NCI-H1417 (cell line): Measurements from ENCODE around the gene M1AP.
"Not testable (repeated sequence)": the region's sequence is repeated elsewhere in the genome, so short reads cannot be mapped to it uniquely, and the experiment has no call there.

Experiments used
- DNase-seq, 3 experiments: peaks; one replicate each; lab custom pipeline; 2025; lab: John Stamatoyannopoulos, UW

The M1AP gene

DNA sequence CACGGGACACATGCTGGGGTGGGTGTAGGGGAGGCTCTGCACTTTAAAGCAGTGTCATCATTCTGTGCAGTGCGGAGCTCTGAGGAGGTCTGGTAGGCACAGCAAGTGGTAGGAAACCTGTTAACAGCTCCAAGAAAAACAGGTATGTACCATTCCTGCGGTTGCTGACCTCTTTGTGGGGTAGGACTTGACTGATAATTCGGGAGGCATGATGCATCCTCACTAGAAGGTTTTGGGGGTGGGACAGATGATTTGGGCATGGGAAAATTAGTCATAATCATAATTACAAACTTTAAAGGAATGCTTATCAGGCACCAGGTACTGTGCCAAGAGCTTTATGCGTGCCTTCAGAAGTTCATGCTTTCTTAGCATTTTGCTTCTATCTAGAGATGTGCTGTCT is 83.9 kb downstream of the M1AP start:
- no peak for DNase-seq

GRCh38 chr2:74562126-74562775 is 85.9 kb downstream of the M1AP start:
- no peak for DNase-seq

- DNase-seq: not testable (repeated sequence)
Observed at GRCh38 chr2:74561022-74561421, 87.1 kb downstream of the M1AP start.

- no peak for DNase-seq
Observed at GRCh38 chr2:74560591-74560990, 87.5 kb downstream of the M1AP start.

DNA sequence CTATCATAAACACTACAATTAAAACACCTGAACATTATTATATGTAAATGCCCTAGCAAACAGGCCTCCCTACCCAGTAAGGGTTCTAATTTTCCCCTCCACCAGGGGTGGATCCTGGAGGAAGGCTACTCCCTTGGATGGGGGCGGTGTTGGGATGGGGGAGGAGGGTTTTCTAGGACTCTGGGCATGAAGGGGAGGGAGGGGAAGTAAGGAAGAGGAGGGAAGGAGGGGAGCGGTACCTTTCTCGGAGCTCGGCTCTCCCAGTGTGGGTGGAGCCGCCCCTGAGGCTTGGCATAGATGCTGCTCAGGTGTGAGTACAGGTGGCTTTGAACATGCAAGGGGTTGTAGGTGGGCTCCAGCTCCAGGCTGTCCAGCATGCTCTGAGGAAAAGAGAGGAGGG is 88.2 kb downstream of the M1AP start:
- DNase-seq: peak in 2 of 3 experiments; percentile 49 to 80

DNA sequence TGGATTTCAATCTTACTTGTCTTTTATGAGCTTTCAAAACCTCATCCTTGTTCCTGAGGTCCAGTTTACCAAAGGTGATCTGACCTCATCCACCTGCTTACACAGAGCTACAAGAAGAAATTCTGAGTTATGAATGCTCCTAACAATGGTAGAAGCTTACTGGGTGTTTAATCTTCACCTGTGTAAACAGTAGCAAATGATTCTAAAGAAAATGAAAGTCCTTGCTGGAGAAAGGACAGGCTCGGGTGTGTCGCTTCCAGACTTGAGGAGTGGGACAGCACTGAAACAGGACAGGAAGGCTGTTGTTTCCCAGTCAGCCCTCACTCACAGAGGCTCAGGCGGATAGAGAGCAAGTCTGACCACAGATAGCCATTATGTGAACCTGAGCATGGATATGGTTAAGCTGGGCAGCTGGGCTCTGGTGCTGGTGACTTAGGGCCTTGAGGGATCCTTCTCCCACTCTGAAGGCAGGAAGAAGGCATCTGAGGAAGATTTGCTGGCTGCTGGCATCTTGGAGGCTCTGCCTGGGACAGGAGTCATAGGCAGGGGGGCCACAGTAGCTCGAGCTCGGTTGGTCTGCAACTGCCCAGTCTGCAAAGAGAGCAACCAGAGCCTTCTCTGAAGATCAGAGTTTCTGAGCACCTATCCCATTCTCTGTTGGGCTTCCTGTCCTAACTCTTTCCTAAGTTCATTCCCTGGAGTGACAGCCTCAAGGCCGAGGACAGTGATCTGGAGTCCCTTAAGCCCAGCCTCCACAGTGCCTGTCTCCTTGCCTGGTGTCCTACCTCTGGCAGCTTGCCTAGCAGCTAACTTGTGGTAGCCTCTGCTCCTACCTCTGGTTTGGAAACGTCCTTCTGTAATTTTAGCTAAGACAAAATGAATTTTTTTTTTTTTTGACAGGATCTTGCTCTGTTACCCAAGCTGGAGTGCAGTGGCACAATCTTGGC is 89.6 kb downstream of the M1AP start:
- peak in 1 of 3 experiments; percentile 57 for DNase-seq

GRCh38 chr2:74556831-74557370 is 91.2 kb downstream of the M1AP start:
- DNase-seq: no peak

GRCh38 chr2:74556159-74556558 is 92.0 kb downstream of the M1AP start:
- no peak for DNase-seq

DNA sequence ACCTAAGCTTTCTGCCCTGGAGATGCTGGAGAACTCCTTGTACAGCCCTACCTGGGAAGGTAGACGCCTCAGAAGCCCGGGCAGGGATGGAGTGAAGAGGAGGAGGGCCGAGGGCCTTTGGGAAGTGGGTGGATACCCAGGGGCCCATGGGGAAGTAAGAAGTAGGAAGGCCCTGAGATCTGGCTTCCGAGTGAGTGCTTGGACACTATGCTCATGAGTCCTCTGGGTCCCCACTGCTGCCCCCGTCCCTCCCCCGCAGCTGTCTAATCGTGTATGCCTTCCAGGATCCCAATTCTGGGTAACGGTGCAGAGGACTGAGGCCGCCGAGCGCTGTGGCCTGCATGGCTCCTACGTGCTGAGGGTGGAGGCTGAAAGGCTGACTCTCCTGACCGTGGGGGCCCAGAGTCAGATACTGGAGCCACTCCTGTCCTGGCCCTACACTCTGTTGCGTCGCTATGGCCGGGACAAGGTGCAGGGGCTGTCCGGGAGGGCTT is 92.5 kb downstream of the M1AP start:
- DNase-seq: no peak

- no peak for DNase-seq
Observed at GRCh38 chr2:74554820-74555531, 93.2 kb downstream of the M1AP start.

GRCh38 chr2:74553892-74554819 is 94.0 kb downstream of the M1AP start, which contains the start of the genes DOK1 and LOXL3:
Gene DOK1 (plus strand): TSS chr2:74554720. CDS start chr2:74554755, 35 bp downstream.
Gene LOXL3 (minus strand): TSS chr2:74553942. CDS start chr2:74552634, 1,308 bp downstream.
- DNase-seq: peak; percentile 33 to 86 (median 86)

DNA sequence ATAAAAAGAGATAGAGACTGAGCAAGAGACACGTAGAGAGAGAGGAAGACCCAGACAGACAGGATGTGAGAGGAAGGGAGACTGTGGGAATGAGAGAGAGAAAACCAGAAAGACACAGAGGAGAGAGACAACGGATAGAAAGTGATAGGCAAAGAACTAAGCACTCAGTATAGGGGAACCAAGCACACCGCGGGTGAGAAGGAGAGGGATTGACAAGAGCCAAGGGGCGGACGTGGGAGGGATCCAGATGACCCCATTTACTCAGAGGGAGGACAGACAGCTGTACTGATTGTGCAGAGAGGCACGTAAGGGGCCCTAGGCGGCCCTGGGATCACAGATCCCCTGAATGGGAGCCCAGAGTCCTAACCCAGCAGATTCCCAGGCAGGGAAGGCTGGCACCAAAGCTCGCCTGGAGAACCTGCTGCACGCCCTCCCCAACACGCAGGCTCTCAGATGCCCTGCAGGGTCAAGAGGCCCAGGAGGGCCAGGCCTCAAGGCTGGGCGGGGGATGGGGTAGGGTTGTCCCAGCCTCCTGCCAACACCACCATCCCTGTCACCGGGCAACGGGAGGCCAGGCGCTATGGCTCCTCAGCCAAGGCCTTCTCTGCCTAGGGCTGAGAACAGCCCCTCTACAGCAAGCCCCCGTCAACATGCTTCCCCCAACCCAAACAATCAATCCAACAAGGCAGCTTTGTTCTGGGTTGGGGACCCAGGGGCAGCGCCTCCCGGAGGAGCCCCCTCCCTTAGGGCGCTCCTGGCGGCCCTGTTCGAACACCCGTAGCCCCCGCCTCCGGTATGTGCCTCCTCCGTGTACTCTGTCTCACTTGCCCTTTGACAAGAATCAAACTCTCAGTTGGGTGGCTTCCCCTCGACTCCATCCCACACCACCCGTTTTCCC is 95.0 kb downstream of the M1AP start:
- peak in 2 of 3 experiments; percentile 59 to 66 for DNase-seq

DNA sequence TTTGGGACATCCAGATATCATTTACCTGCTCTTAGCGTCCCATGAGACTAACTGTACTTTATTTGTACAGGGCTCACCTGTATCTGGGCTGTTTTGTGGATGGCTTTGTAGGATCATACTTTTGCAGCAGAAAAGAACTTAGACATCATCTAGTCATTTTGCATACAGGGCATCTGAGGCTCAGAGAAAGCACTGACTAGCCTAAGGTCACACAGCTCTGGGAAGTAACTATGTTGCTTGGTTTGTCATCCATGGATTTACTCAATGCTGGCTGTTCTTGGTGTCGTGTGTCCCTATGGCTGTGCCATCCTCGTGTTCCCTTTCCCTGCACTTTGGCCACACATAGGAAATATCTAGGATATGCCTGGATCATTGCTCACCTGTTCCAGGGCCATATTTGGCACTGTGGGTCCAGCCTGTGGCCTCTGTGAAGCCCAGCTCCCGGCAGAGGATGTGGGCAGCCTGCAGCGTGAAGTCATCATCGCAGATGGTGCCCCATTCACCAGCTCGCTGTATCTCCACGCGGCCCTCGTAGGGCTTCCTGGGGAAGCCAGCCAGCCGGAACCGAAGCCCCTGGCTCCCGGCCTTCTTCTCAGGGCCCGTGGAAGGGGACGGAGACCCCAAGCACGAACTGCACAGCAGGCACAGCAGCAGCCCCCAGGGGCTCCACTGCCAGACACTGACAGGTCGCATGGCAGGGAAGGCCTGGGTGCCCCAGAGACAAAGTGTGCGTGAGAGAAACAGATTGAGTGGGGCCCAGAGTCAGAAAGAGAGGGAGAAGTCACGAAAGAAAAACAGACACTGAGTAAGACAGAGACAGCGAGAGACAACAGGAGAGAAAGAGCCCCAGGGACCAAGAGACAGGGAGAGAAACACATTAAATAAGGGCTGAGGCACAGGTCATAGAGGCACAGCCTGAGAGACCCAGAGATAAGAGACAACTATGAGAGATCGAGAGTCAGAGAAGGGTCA is 95.9 kb downstream of the M1AP start:
- DNase-seq: no peak

DNA sequence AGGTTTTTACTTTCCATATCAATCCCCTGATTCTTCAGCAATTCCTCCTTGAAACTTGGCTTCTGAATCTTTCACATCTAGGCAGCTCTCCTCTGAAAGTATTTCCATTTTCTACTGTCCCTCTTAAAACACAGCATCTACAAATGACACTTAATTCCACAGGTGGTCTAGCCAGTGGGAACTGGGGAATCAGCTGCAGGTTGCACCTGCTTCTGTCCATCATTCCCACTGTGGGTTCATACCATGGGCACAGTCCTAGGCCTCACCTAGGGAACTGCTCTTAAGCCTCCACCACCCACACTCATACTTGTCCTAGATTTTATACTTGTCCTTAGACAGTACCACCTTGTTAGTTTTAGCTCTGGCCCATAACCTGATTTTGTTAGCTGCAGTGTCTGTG is 96.6 kb downstream of the M1AP start:
- no peak for DNase-seq

- no peak for DNase-seq
Observed at GRCh38 chr2:74550231-74550630, 97.9 kb downstream of the M1AP start.

DNA sequence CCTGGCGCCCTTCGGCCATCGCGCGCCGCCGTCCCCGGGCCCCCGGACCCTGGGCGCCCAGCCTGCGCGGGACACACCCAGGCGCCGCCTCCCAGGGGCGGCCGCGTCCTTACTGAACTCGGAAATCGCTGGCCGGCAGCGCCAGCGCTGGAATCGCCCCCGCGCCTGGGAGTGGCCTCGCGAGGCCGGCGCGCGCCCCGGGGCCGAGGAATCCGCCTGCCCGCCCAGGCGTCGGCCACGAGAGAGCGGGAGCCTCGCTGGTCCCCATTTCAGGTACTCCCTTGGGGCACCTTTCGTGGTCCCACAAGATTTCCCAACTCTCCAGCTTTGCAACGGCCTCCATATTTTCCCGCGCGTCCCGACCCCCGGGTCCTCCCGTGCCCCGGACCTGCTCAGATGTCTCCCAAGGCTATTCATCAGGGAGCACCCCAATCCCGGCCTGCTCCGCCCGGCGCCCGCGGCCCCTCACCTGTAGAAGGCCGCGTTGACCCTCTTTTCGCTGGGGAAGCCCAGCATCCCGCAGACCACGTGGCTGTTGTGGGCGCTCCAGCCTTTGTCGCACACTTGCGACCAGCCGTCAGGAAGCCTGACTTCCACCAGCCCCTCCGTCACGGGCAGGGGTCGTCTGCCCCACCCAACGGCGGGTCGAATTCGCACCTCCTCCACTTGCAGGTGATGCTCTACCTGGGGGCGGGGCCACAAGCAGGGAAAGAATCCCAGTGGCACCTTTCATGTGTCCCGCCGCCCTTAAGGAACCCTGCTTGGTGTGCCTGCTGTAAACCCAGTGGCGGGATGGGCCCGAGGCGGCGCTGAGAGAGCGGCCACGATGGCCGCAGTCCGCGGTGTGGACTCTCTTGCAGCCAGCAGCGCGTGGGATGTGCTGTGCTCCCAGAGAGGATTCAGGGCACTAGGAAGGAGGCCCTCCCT is 99.0 kb downstream of the M1AP start:
- DNase-seq: peak; percentile 41 to 87 (median 85)

DNA sequence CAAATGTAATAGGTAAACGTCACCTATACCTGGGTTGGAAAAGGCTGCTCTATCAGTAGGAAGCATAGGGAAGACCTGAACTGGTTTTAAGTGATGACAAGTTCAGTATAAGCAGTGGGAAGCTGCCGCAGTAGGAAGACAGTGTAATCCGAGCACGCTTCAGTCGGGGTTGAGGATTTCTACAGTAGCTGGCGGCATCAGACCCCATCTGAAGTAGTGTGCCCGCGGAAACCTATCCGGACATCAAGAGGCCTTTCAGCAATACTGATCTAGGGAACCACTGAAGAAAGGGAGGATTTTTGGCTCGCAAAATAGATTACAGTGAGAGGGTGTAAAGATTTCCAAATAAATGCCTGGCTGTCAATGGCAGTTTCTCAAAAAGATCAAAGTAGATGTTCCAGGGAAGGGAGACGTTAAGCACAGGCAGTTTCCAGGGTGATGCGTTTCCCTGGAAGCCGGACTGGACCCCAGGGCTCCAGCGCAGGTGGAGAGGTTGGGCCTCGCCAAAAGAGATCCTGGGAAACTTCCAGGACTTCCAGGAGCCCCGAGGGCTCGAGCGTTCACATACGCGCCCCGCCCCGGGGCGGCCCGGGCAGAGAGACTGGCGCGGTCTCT is 99.7 kb downstream of the M1AP start:
- DNase-seq: peak in 2 of 3 experiments; percentile 22 to 87
